Suppressor macrophage treated with lipopolysaccharide for 1 hour (primary cell): Measurements from ENCODE around the gene CLNK.

Source experiments
- DNase-seq, 3 donors: peaks; one replicate each; pipeline ENCODE4 v3.0.0-alpha.2; 2020 to 2022

CLNK gene

DNA sequence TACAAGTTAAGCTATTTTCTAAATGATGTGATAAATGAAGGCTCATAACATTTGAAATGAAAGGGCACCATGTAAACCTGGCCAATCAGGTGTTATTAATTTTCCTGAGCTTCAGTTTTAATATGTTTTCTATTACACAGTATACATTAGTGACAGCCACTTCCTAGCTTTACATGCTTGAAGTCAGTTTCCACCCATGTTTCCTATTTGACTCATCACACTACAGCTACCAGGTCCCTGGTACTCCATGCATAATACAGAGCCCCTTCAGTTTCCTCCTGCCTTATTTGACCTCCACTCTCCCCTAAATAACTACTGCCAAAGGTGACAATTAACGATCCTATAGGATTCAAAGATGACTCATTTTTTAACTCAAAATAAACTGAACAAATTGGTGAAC, 245.6 kb downstream of the CLNK start:
- DNase-seq = peak in 1 of 3 donors; percentile 5

DNA sequence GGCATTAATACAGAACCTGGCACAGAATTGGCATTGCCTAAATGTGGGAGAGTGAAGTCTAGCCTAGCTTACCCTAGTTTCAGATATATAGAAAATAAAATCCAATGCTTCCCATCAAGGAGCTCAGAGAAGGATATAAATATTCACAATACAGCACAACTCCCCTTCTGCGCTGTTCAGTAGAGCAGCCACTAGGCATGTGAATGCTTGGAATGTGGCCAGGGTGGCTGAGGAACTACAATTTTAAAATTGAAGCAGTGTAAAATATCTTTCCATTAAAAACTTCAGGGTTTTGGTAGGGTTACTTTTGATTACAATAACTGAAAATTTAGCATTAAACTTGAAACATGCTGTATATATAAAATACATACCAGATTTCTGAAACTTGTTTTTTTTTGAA, 246.8 kb downstream of the CLNK start:
- DNase-seq = no peak
